ENCODE measurements around the gene L3MBTL4.

- TF ChIP-seq CTCF (IDR thresholded peaks at IDR 0.05) (no peak), EP300 (IDR thresholded peaks at IDR 0.05) (no peak), POLR2A (IDR thresholded peaks at IDR 0.05) (no peak)
Measured at GRCh38 chr18:6333981-6334380, 80.7 kb downstream of the L3MBTL4 start.

Measured in sigmoid colon (tissue), 4 donors.